OCI-LY7 (cell line): ENCODE results near the gene RPP30.

Experiments used
- CTCF ChIP-seq: fragments of 200-600 bp; sonication (generic); conservative IDR thresholded peaks from 2 replicates; pipeline ENCODE4 v1.5.1; 2014; ENCODE audit warnings: mild to moderate bottlenecking, antibody characterized with exemption, low read length, moderate library complexity, mixed read lengths
- EZH2phosphoT487 ChIP-seq: fragments of 200-600 bp; sonication (generic); IDR thresholded peaks from 2 replicates; pipeline ENCODE4 v1.6.1; 2018; ENCODE audit warnings: low read depth, borderline replicate concordance, mild to moderate bottlenecking, mixed run types, antibody characterized with exemption, low read length, moderate library complexity, mixed read lengths

DNA sequence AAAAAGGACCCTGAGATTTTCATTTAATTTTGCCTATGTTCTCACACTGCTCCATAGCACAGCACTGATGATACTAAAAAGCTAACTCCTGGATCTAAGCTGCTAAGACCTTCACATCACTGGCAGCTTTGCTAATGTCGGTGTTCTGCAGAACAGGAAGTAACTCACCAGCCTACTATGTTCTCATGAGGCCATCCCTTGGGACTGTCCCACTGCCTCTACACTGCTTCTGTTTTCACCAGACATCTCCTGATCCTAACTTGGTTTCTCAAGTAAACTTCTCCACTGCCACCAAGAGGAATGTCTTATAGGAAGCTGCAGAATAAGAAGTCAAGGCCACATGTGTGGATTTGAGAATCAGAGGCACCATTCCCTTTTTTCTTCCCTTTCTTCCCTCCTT is 29.0 kb upstream of the RPP30 start:
- TF ChIP-seq CTCF, result no peak
- no peak for TF ChIP-seq EZH2phosphoT487
